Glutamatergic neuron (in vitro differentiated cells): ENCODE data around the gene CARD16. TPM values are rescaled to one million over a fixed set of nuclear protein-coding genes. Genes with fewer than 3 reads are reported as not detected.
"Not testable (repeated sequence)": the region's sequence is repeated elsewhere in the genome, so short reads cannot be mapped to it uniquely, and the experiment has no call there.

Experiments
- DNase-seq: peaks from one replicate; pipeline ENCODE4 v3.0.0; 2022
- H3K27ac Mint-ChIP-seq: one replicate; pipeline ENCODE4 v1.8.0; 2020; ENCODE audit warnings: mild to moderate bottlenecking, mixed read lengths, inconsistent platforms; ENCODE audit not compliant: unreplicated experiment
- H3K27me3 Mint-ChIP-seq: one replicate; pipeline ENCODE4 v1.8.0; 2020; ENCODE audit warnings: mild to moderate bottlenecking, moderate library complexity, mixed read lengths, inconsistent platforms; ENCODE audit not compliant: unreplicated experiment
- H3K36me3 Mint-ChIP-seq: one replicate; pipeline ENCODE4 v1.8.0; 2020; ENCODE audit warnings: mild to moderate bottlenecking, mixed read lengths, inconsistent platforms; ENCODE audit not compliant: unreplicated experiment
- H3K4me1 Mint-ChIP-seq: one replicate; pipeline ENCODE4 v1.8.0; 2020; ENCODE audit warnings: mild to moderate bottlenecking, low read depth, mixed read lengths, inconsistent platforms; ENCODE audit not compliant: unreplicated experiment
- H3K4me3 Mint-ChIP-seq: one replicate; pipeline ENCODE4 v1.8.0; 2020; ENCODE audit warnings: mild to moderate bottlenecking, mixed read lengths, inconsistent platforms; ENCODE audit not compliant: unreplicated experiment
- H3K9me3 Mint-ChIP-seq: one replicate; pipeline ENCODE4 v1.8.0; 2020; ENCODE audit warnings: mild to moderate bottlenecking, moderate library complexity, mixed read lengths, inconsistent platforms; ENCODE audit not compliant: unreplicated experiment
- CTCF ChIP-seq: fragments of 200-600 bp; sonication (generic); IDR thresholded peaks from one replicate; pipeline ENCODE4 v1.5.0; 2021; ENCODE audit not compliant: partially characterized antibody, unreplicated experiment
- total RNA-seq: library from RNA; stranded (reverse); fragmentation: NEBNext Ultra II Directional; extraction: Animal tissue kit (Norgen Biotek cat#: 25700); gene quantifications from one replicate; pipeline ENCODE4 v1.2.1, GENCODE V29; 2021; ENCODE audit not compliant: unreplicated experiment

Gene CARD16
- total RNA-seq, 1 donor from 2014 or later: not detected

GRCh38 chr11:105034813-105035620, 10.1 kb downstream of the CARD16 start, which contains the start of gene CASP1:
CASP1 (minus strand) TSS chr11:105035144; CDS start chr11:105035113, 31 bp downstream.
- Mint-ChIP-seq H3K36me3 (no peaks in the 10 kb centered on the region), H3K4me3 (no peak within 1 kb of the TSS), H3K27me3 (no peaks in the 10 kb centered on the region), H3K4me1 (no peaks in the 10 kb centered on the region), H3K9me3 (no peaks in the 10 kb centered on the region), H3K27ac (no peak within 1 kb of the TSS)
- no peak for DNase-seq
- TF ChIP-seq CTCF: no peak

GRCh38 chr11:105034388-105034787, 10.7 kb downstream of the CARD16 start:
- not testable (repeated sequence) for H3K9me3 Mint-ChIP-seq, H3K4me1 Mint-ChIP-seq, H3K27me3 Mint-ChIP-seq, H3K27ac Mint-ChIP-seq, H3K4me3 Mint-ChIP-seq, H3K36me3 Mint-ChIP-seq, DNase-seq

GRCh38 chr11:105033781-105034180, 11.4 kb downstream of the CARD16 start:
- H3K27me3 Mint-ChIP-seq: no peaks in the 10 kb centered on the region
- no peaks in the 10 kb centered on the region for H3K4me1 Mint-ChIP-seq
- no peak overlapping the region for H3K4me3 Mint-ChIP-seq
- TF ChIP-seq CTCF: no peak
- no peaks in the 10 kb centered on the region for H3K36me3 Mint-ChIP-seq
- no peak for DNase-seq
- H3K27ac Mint-ChIP-seq: no peak overlapping the region
- no peaks in the 10 kb centered on the region for H3K9me3 Mint-ChIP-seq

GRCh38 chr11:105033343-105033742, 11.8 kb downstream of the CARD16 start:
- no peak overlapping the region for H3K4me3 Mint-ChIP-seq
- H3K4me1 Mint-ChIP-seq: no peaks in the 10 kb centered on the region
- H3K27ac Mint-ChIP-seq: no peak overlapping the region
- no peaks in the 10 kb centered on the region for H3K36me3 Mint-ChIP-seq
- TF ChIP-seq CTCF: no peak
- no peak for DNase-seq
- H3K9me3 Mint-ChIP-seq: no peaks in the 10 kb centered on the region
- no peaks in the 10 kb centered on the region for H3K27me3 Mint-ChIP-seq

GRCh38 chr11:105032495-105032894, 12.6 kb downstream of the CARD16 start:
- DNase-seq: no peak
- Mint-ChIP-seq H3K27ac (no peak overlapping the region), H3K27me3 (no peaks in the 10 kb centered on the region), H3K36me3 (no peaks in the 10 kb centered on the region), H3K4me3 (no peak overlapping the region), H3K9me3 (no peaks in the 10 kb centered on the region), H3K4me1 (no peaks in the 10 kb centered on the region)
- no peak for TF ChIP-seq CTCF
